Measurements from ENCODE around the gene TMEM255B. TPM values are rescaled to one million over a fixed set of nuclear protein-coding genes. Genes with fewer than 3 reads are reported as not detected.

Gene TMEM255B
- total RNA-seq, 1 donor from 2014 or later: 13.8 TPM

GRCh38 chr13:113849546-113849945 lies 90.5 kb downstream of the TMEM255B start:
- TF ChIP-seq CTCF (IDR thresholded peaks at IDR 0.05; ENCODE audit: partially characterized antibody, unreplicated experiment): no peak
- H3K4me3 Mint-ChIP-seq (ENCODE audit: unreplicated experiment): no peak overlapping the region
- peaks cover 7% of the 10 kb centered on the region for H3K4me1 Mint-ChIP-seq (ENCODE audit: low read depth, unreplicated experiment)
- no peaks in the 10 kb centered on the region for H3K9me3 Mint-ChIP-seq (ENCODE audit: unreplicated experiment)
- H3K36me3 Mint-ChIP-seq (ENCODE audit: unreplicated experiment): no peaks in the 10 kb centered on the region
- no peak for DNase-seq
- no peak overlapping the region for H3K27ac Mint-ChIP-seq (ENCODE audit: unreplicated experiment)
- H3K27me3 Mint-ChIP-seq (ENCODE audit: unreplicated experiment): no peaks in the 10 kb centered on the region

- H3K27ac Mint-ChIP-seq (ENCODE audit: unreplicated experiment): no peak overlapping the region
- no peaks in the 10 kb centered on the region for H3K27me3 Mint-ChIP-seq (ENCODE audit: unreplicated experiment)
- no peaks in the 10 kb centered on the region for H3K9me3 Mint-ChIP-seq (ENCODE audit: unreplicated experiment)
- no peak for TF ChIP-seq CTCF (IDR thresholded peaks at IDR 0.05; ENCODE audit: partially characterized antibody, unreplicated experiment)
- no peak overlapping the region for H3K4me3 Mint-ChIP-seq (ENCODE audit: unreplicated experiment)
- H3K4me1 Mint-ChIP-seq (ENCODE audit: low read depth, unreplicated experiment): peaks cover 8% of the 10 kb centered on the region
- no peak for DNase-seq
- no peaks in the 10 kb centered on the region for H3K36me3 Mint-ChIP-seq (ENCODE audit: unreplicated experiment)
These were observed 91.1 kb downstream of the TMEM255B start for GRCh38 chr13:113849981-113850721.

GRCh38 chr13:113850722-113851479 lies 91.9 kb downstream of the TMEM255B start:
- H3K27me3 Mint-ChIP-seq (ENCODE audit: unreplicated experiment): peaks cover 1% of the 10 kb centered on the region
- H3K4me1 Mint-ChIP-seq (ENCODE audit: low read depth, unreplicated experiment): peaks cover 8% of the 10 kb centered on the region
- TF ChIP-seq CTCF (IDR thresholded peaks at IDR 0.05; ENCODE audit: partially characterized antibody, unreplicated experiment): no peak
- no peaks in the 10 kb centered on the region for H3K9me3 Mint-ChIP-seq (ENCODE audit: unreplicated experiment)
- no peaks in the 10 kb centered on the region for H3K36me3 Mint-ChIP-seq (ENCODE audit: unreplicated experiment)
- H3K4me3 Mint-ChIP-seq (ENCODE audit: unreplicated experiment): no peak overlapping the region
- DNase-seq: no peak
- H3K27ac Mint-ChIP-seq (ENCODE audit: unreplicated experiment): no peak overlapping the region

GRCh38 chr13:113851480-113851803 lies 92.4 kb downstream of the TMEM255B start:
- H3K27ac Mint-ChIP-seq (ENCODE audit: unreplicated experiment): no peak overlapping the region
- TF ChIP-seq CTCF (IDR thresholded peaks at IDR 0.05; ENCODE audit: partially characterized antibody, unreplicated experiment): no peak
- peaks cover 8% of the 10 kb centered on the region for H3K4me1 Mint-ChIP-seq (ENCODE audit: low read depth, unreplicated experiment)
- peaks cover 2% of the 10 kb centered on the region for H3K27me3 Mint-ChIP-seq (ENCODE audit: unreplicated experiment)
- H3K9me3 Mint-ChIP-seq (ENCODE audit: unreplicated experiment): peaks cover 2% of the 10 kb centered on the region
- DNase-seq: no peak
- H3K4me3 Mint-ChIP-seq (ENCODE audit: unreplicated experiment): no peak overlapping the region
- H3K36me3 Mint-ChIP-seq (ENCODE audit: unreplicated experiment): no peaks in the 10 kb centered on the region

Data from glutamatergic neuron (in vitro differentiated cells).